Measurements from ENCODE around the gene DZIP1L. TPM values are rescaled to one million over a fixed set of nuclear protein-coding genes. Genes with fewer than 3 reads are reported as not detected.

The DZIP1L gene
- total RNA-seq, 2 donors from 2014 or later = 10.2 to 18.7 TPM

GRCh38 chr3:138127636-138128365 is 12.4 kb upstream of the DZIP1L start:
- intact Hi-C loops (cut with DNase I) = no loop called here
- Histone ChIP-seq H3K4me3 (no peak overlapping the region), H3K4me1 (replicated peaks) (no peaks in the 10 kb centered on the region), H3K36me3 (no peaks in the 10 kb centered on the region), H3K27me3 (replicated peaks; ENCODE audit: insufficient read depth) (no peaks in the 10 kb centered on the region), H3K9me3 (no peaks in the 10 kb centered on the region), H3K27ac (no peak overlapping the region)
- WGBS = 85% methylated on average over 1 of the region's 1 CpG
- TF ChIP-seq POLR2A (IDR thresholded peaks at IDR 0.05) (no peak), POLR2AphosphoS5 (IDR thresholded peaks at IDR 0.05) (no peak), CTCF (IDR thresholded peaks at IDR 0.05) (no peak)
- DNase-seq (ENCODE audit: low spot score) = no peak

- Histone ChIP-seq H3K4me1 (replicated peaks) (no peaks in the 10 kb centered on the region), H3K9me3 (no peaks in the 10 kb centered on the region), H3K27me3 (replicated peaks; ENCODE audit: insufficient read depth) (no peaks in the 10 kb centered on the region), H3K4me3 (no peak overlapping the region), H3K36me3 (no peaks in the 10 kb centered on the region), H3K27ac (no peak overlapping the region)
- no peak for DNase-seq (ENCODE audit: low spot score)
- 62% methylated on average over 5 of the region's 5 CpGs for WGBS
- TF ChIP-seq POLR2AphosphoS5 (IDR thresholded peaks at IDR 0.05) (no peak), POLR2A (IDR thresholded peaks at IDR 0.05) (no peak), CTCF (IDR thresholded peaks at IDR 0.05) (no peak)
- intact Hi-C loops (cut with DNase I) = no loop called here
Observed at GRCh38 chr3:138125548-138126221, 10.3 kb upstream of the DZIP1L start.

GRCh38 chr3:138124706-138125355 is 9.4 kb upstream of the DZIP1L start:
- intact Hi-C loops (cut with DNase I) = no loop called here
- H3K27ac ChIP-seq = no peak overlapping the region
- 71% methylated on average over 10 of the region's 10 CpGs for WGBS
- H3K4me3 ChIP-seq = no peak overlapping the region
- TF ChIP-seq CTCF (IDR thresholded peaks at IDR 0.05) (no peak), POLR2AphosphoS5 (IDR thresholded peaks at IDR 0.05) (no peak), POLR2A (IDR thresholded peaks at IDR 0.05) (no peak)
- H3K27me3 ChIP-seq (replicated peaks; ENCODE audit: insufficient read depth) = no peaks in the 10 kb centered on the region
- no peaks in the 10 kb centered on the region for H3K36me3 ChIP-seq
- no peaks in the 10 kb centered on the region for H3K4me1 ChIP-seq (replicated peaks)
- no peaks in the 10 kb centered on the region for H3K9me3 ChIP-seq
- no peak for DNase-seq (ENCODE audit: low spot score)

- H3K4me3 ChIP-seq = no peak overlapping the region
- H3K36me3 ChIP-seq = no peaks in the 10 kb centered on the region
- WGBS = 92% methylated on average over 6 of the region's 6 CpGs
- no peaks in the 10 kb centered on the region for H3K9me3 ChIP-seq
- intact Hi-C loops (cut with DNase I) = no loop called here
- H3K4me1 ChIP-seq (replicated peaks) = no peaks in the 10 kb centered on the region
- no peaks in the 10 kb centered on the region for H3K27me3 ChIP-seq (replicated peaks; ENCODE audit: insufficient read depth)
- TF ChIP-seq POLR2A (IDR thresholded peaks at IDR 0.05) (no peak), POLR2AphosphoS5 (IDR thresholded peaks at IDR 0.05) (no peak), CTCF (IDR thresholded peaks at IDR 0.05) (no peak)
- DNase-seq (ENCODE audit: low spot score) = no peak
- H3K27ac ChIP-seq = no peak overlapping the region
Observed at GRCh38 chr3:138124188-138124587, 8.8 kb upstream of the DZIP1L start.

All from prostate gland (tissue), 2 donors.